ENCODE data around the gene MSI2. TPM values are rescaled to one million over a fixed set of nuclear protein-coding genes. Genes with fewer than 3 reads are reported as not detected.
A peak's percentile ranks its signal among the peaks of the same experiment; 100 is the strongest.

MSI2 gene
- total RNA-seq, 2 experiments from 2014 or later, result 87.6 to 96.0 TPM

DNA sequence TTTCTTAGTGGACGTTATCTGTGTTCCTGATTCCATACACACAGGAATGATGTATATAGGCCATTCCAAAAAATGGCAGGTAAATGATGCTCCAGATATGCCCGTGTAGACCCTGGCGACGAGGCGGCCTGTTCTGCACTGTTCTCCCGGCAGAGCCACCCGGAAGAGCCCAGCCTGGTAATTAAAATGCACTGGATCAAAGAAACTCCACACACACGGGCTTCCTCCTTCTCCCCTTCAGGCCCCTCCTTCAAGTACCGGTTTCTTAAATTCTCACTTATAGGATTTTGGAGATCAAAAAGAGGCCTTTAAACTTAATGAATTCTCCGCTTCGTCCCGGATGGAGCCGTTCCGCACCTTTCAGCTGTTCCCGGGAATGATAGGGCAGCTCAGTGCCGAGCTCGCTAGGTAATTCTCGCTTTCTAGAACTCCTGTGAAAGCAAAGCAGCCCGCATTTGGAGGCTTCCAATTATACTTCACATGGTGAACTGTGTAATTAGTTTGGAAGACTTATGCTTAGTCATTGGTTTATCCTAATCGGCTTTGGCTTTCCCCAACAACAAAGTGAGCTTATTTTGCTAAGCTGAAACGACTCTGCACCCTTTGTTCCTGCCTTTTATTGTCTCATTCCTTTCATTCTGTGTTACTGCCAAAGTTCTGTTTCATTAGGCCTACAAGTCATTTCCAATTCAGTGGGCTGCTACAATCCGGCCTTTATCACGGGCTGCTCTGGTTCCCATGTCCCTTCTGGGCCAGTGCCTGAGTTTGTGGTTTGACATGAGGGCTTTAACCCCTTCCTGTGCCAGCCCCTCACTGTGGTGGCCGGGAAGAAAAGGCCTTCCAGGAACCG is 150.0 kb downstream of the MSI2 start:
- POLR2A ChIA-PET, result no interaction called here
- no peaks in the 10 kb centered on the region for H3K9me3 Mint-ChIP-seq
- peaks cover 41% of the 10 kb centered on the region for H3K4me1 Mint-ChIP-seq
- H3K36me3 Mint-ChIP-seq (ENCODE audit: low read depth), result peaks cover 15% of the 10 kb centered on the region
- DNase-seq, result no peak
- H3K4me3 Mint-ChIP-seq, result no peak overlapping the region
- CTCF ChIA-PET, result interaction anchor here (0.6 to 1.0 kb wide), 2 partner anchors 89 to 653 kb away, joined by 3 read pairs; no protein-coding TSS in a partner anchor
- peak overlapping the region; percentile 34 for H3K27ac Mint-ChIP-seq
- no peaks in the 10 kb centered on the region for H3K27me3 Mint-ChIP-seq

DNA sequence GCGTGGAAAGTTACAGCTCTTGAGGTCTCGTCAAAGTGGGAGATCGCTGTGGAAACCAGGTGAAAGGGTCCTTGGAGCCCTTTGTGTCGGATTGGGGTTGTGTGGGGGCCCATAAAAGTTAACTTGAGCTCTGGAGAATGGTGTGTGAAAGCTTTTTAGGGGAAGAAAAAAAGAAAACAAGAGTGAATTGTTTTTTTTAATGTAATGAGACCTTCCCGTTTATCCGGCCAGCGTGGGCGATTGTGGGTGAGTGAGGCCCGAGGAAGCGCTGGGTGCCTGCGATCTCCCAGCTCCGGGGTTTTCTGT is 150.6 kb downstream of the MSI2 start:
- Mint-ChIP-seq H3K4me1 (peaks cover 41% of the 10 kb centered on the region), H3K36me3 (ENCODE audit: low read depth) (peaks cover 15% of the 10 kb centered on the region), H3K4me3 (no peak overlapping the region), H3K27ac (peak overlapping the region; percentile 34), H3K27me3 (no peaks in the 10 kb centered on the region), H3K9me3 (no peaks in the 10 kb centered on the region)
- CTCF ChIA-PET, result interaction anchor here (0.6 to 1.0 kb wide), 2 partner anchors 88 to 652 kb away, joined by 3 read pairs; no protein-coding TSS in a partner anchor
- no peak for DNase-seq
- POLR2A ChIA-PET, result interaction anchor here (0.6 to 0.7 kb wide), 2 partner anchors 12 to 40 kb away, joined by 4 to 5 read pairs; no protein-coding TSS in a partner anchor

DNA sequence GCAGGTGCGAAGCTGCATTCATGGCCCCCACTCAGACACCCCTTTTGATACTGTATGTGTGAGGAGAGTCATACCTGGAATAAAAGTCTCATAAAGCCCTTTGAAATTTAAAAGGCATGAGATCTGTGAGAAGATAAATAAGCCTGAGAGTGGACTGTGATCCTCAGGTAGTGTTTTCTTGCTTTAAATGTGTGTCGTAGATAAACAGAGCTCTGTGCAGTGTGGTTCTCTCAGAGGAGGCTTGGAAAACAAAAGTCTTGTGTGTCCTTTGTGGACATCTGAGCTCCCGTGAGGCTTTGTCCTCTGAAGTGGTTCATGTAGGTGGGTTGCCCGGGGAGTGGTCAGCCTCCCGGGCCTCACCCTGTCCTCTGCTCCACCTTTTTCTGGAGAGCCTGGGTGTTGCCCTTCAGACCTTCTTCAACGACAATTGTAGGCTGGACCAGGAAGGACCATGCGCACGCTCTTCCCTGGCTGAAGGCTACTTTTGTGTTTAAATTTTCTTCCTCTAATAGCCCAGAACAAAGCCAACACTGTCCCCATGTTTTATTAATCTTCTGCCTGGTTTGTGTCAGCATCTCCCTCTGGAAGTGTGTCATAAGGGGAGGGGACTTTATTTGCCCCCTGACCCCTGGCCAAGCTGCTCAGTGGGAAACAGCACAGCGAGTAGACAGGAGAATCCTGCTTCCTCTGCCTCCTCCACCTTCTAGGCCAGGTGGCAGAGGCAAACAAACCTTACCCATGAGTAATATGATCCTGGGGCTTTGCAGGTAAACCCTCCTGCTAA is 151.2 kb downstream of the MSI2 start:
- H3K9me3 Mint-ChIP-seq, result no peaks in the 10 kb centered on the region
- DNase-seq, result no peak
- ChIA-PET POLR2A (interaction anchor here (0.6 to 0.7 kb wide), 2 partner anchors 11 to 41 kb away, joined by 4 to 5 read pairs; no protein-coding TSS in a partner anchor), CTCF (interaction anchor here (1.0 to 1.7 kb wide), 3 partner anchors 10 to 164 kb away, joined by 3 to 7 read pairs (median 4); no protein-coding TSS in a partner anchor)
- H3K27ac Mint-ChIP-seq, result peak overlapping the region; percentile 34
- H3K4me3 Mint-ChIP-seq, result no peak overlapping the region
- peaks cover 41% of the 10 kb centered on the region for H3K4me1 Mint-ChIP-seq
- peaks cover 15% of the 10 kb centered on the region for H3K36me3 Mint-ChIP-seq (ENCODE audit: low read depth)
- no peaks in the 10 kb centered on the region for H3K27me3 Mint-ChIP-seq

DNA sequence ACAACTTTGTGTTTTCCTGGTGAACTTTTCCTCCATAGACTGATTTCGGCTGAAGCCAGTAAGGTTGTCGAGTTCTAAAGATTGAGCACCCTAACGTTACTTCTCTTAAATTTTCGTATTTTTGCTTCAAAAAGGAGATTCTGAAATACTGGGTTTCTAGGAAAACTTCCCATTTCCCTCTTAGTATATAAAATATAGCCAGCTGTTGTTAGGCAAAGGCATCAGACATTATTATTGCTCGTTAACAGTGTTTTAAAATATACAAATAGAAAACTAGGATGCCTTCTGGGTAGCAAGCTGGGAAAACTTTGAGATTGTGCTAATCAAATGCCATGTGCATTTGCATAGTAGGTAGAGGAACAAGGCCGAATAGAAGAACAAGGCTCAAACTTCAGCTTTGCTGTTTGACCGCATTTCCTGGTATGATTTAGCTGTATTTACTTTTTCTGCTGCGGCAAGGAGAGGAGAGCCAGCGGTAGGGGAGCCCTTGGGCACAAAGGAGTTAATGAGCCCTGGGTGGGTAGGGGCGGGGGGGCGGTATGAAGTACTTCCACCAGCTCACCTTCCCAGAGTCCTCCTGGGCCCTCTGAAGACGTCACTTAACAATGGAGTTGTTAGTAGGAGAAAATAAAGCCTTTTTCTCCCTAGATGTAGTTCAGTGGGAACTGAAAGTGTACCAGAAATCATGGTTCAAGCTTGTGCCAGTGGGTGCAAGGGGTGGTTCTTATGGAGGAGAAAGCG is 151.9 kb downstream of the MSI2 start:
- peak overlapping the region; percentile 53 for H3K4me3 Mint-ChIP-seq
- ChIA-PET POLR2A (no interaction called here), CTCF (interaction anchor here (0.6 to 1.7 kb wide), 6 partner anchors 10 to 264 kb away, joined by 3 to 7 read pairs (median 4); no protein-coding TSS in a partner anchor)
- H3K9me3 Mint-ChIP-seq, result no peaks in the 10 kb centered on the region
- H3K27ac Mint-ChIP-seq, result peak overlapping the region; percentile 73
- H3K36me3 Mint-ChIP-seq (ENCODE audit: low read depth), result peaks cover 15% of the 10 kb centered on the region
- H3K4me1 Mint-ChIP-seq, result peaks cover 39% of the 10 kb centered on the region
- H3K27me3 Mint-ChIP-seq, result no peaks in the 10 kb centered on the region
- DNase-seq, result peak; percentile 51

DNA sequence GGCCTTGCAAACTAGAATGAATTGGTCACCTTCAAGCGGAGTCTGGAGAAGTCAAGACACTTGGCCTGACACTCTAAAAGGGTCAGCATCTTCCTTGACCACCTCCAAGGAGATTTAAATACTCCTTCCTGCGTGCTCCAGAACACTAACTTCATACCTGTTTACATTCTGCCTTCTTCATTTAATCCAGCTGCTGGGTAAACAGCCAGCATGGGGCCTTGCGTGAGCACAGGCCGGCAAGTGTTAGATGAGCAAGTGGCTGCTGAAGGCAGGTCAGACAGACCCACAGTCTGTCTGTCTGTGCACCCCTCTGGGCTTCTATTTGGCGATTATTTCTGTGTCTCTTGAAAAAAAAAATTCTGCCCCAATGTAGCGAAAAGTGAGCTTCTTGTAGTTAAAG is 153.8 kb downstream of the MSI2 start:
- DNase-seq, result no peak
- H3K9me3 Mint-ChIP-seq, result no peaks in the 10 kb centered on the region
- H3K4me3 Mint-ChIP-seq, result no peak overlapping the region
- H3K36me3 Mint-ChIP-seq (ENCODE audit: low read depth), result peaks cover 11% of the 10 kb centered on the region
- peaks cover 36% of the 10 kb centered on the region for H3K4me1 Mint-ChIP-seq
- POLR2A ChIA-PET, result no interaction called here
- no peaks in the 10 kb centered on the region for H3K27me3 Mint-ChIP-seq
- CTCF ChIA-PET, result no interaction called here
- H3K27ac Mint-ChIP-seq, result no peak overlapping the region

DNA sequence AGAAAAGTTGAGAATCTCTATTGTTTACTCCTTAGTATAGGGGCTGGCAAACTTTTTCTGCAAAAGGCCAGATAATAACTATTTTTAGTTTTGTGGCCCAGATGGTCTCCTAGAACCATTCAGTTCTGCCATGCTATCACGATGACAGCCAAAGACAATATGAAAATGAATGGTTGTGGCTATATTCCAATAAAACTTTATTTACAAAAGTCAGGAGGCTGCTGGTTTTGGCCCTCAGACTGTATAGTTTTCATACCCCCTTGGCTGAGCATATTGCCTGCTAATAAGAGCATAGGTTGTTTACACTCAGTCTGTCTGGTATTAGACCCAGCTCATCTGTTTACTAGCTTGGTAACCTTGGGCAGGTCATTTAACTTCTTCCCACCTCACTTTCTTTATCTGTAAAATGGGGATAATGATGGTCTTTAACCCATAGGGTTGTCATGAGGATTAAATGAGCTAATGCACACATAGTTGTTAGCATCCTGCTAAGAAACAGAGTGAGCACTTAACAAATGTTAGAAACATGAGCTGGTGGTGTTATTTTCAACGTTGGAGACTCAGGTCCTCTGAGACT is 156.3 kb downstream of the MSI2 start:
- H3K9me3 Mint-ChIP-seq, result no peaks in the 10 kb centered on the region
- no peak overlapping the region for H3K4me3 Mint-ChIP-seq
- ChIA-PET POLR2A (no interaction called here), CTCF (interaction anchor here (1.0 kb wide), 1 partner anchor 13 kb away, joined by 3 read pairs; no protein-coding TSS in a partner anchor)
- no peaks in the 10 kb centered on the region for H3K27me3 Mint-ChIP-seq
- H3K27ac Mint-ChIP-seq, result no peak overlapping the region
- no peak for DNase-seq
- H3K36me3 Mint-ChIP-seq (ENCODE audit: low read depth), result peaks cover 7% of the 10 kb centered on the region
- peaks cover 20% of the 10 kb centered on the region for H3K4me1 Mint-ChIP-seq

DNA sequence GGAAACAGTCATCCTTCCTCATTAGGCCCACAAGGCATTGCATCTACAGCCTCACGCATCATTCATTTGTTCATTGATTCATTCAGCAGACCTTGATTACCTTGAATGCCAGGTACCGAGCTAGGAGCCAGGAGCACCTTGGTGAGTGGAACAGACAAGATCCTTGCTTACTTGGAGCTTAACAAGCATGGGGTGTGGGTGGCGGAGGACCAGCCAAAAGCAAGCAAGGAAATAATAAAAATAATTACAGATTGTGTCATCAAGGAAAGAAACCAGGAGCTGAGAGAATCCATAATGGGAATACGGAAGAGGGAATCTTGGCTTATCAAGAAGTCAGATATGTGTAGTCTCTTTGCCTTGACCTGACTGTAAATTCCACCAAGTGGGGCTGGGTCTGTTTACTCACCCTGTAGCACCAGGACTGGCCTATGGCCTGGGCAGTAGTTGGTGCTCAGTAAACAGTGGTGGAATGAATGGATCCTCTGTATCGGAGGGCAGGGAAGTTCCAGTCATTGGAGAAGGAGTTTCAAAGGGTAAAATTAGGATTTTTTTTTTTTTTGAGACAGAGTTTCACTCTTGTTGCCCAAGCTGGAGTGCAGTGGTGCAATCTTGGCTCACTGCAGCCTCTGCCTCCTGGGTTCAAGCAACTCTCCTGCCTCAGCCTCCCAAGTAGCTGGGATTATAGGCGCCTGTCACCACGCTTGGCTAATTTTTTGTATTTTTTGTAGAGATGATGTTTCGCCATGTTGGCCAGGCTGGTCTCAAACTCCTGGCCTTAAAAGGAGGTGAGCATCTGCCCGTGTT is 157.7 kb downstream of the MSI2 start:
- Mint-ChIP-seq H3K9me3 (no peaks in the 10 kb centered on the region), H3K4me3 (no peak overlapping the region), H3K4me1 (peaks cover 5% of the 10 kb centered on the region), H3K27ac (no peak overlapping the region), H3K27me3 (no peaks in the 10 kb centered on the region), H3K36me3 (ENCODE audit: low read depth) (peaks cover 4% of the 10 kb centered on the region)
- ChIA-PET POLR2A (no interaction called here), CTCF (interaction anchor here (1.5 kb wide), 1 partner anchor 171 kb away, joined by 4 read pairs; no protein-coding TSS in a partner anchor)
- DNase-seq, result no peak

DNA sequence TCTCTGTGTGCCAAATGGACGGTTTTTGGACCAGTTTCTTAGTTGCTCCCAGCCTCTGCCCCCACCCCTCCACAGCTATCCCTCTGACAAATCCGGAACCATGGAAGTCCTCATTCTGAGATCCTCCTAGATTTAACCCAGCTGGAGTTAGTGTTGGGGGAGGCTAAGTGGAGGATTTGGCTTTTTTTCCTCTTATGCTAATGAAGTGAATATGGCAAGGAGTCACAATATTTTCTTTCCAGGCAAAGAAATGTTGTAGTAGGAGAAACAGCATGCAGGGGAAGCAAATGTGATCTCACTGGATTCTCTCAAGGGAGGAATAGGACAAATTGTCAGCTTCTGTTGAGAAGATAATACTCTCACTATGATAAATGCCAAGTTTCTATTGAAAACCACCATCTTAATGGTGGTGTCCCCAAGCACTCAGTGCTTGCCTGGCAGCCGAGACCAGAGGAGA is 159.5 kb downstream of the MSI2 start:
- no peak overlapping the region for H3K4me3 Mint-ChIP-seq
- H3K9me3 Mint-ChIP-seq, result no peaks in the 10 kb centered on the region
- ChIA-PET POLR2A (no interaction called here), CTCF (interaction anchor here (1.2 kb wide), 1 partner anchor 417 kb away, joined by 3 read pairs; no protein-coding TSS in a partner anchor)
- H3K27me3 Mint-ChIP-seq, result no peaks in the 10 kb centered on the region
- no peaks in the 10 kb centered on the region for H3K4me1 Mint-ChIP-seq
- no peak overlapping the region for H3K27ac Mint-ChIP-seq
- peaks cover 2% of the 10 kb centered on the region for H3K36me3 Mint-ChIP-seq (ENCODE audit: low read depth)
- no peak for DNase-seq

DNA sequence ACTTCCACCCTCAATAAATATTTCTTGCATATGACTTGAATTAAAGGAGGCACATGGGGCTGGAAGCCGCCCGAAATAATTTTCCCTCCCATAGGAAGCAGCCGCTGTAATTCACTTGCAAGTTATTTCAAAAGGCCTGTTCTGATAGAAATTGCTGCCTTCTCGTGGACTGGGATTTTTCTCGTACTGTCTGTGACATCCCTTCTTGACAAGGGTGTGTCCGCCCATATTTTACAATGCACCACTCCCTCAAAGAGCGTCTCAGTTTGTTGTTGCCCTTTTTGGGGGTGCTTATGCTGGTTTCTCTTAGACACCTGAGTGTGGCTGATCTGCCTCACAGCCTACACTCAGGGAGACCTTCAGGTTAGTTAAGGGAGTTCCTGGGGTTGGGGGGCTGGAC is 160.0 kb downstream of the MSI2 start:
- POLR2A ChIA-PET, result no interaction called here
- CTCF ChIA-PET, result interaction anchor here (0.6 to 1.2 kb wide), 4 partner anchors 20 to 417 kb away, joined by 3 read pairs; no protein-coding TSS in a partner anchor
- DNase-seq, result no peak
- peaks cover 2% of the 10 kb centered on the region for H3K36me3 Mint-ChIP-seq (ENCODE audit: low read depth)
- H3K27ac Mint-ChIP-seq, result no peak overlapping the region
- H3K4me1 Mint-ChIP-seq, result no peaks in the 10 kb centered on the region
- H3K9me3 Mint-ChIP-seq, result no peaks in the 10 kb centered on the region
- no peaks in the 10 kb centered on the region for H3K27me3 Mint-ChIP-seq
- no peak overlapping the region for H3K4me3 Mint-ChIP-seq

DNA sequence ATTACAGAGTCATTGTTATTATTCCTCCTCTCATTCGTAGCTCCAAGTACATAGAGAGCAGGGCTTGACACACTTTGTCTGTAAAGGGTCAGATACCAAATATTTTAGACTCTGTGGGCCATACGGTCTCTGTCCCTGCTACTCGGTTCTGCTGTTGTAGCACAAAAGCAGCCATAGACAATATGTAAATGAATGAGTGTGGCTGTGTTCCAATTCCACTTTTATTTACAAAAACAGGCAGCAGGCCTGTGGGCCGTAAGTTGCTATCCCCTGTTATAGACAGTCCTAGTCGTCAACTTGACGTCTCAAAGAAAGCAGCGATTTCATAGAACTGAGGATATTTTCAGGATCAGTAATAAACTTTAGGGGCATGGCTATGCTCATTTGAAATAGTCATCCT is 161.6 kb downstream of the MSI2 start:
- CTCF ChIA-PET, result no interaction called here

DNA sequence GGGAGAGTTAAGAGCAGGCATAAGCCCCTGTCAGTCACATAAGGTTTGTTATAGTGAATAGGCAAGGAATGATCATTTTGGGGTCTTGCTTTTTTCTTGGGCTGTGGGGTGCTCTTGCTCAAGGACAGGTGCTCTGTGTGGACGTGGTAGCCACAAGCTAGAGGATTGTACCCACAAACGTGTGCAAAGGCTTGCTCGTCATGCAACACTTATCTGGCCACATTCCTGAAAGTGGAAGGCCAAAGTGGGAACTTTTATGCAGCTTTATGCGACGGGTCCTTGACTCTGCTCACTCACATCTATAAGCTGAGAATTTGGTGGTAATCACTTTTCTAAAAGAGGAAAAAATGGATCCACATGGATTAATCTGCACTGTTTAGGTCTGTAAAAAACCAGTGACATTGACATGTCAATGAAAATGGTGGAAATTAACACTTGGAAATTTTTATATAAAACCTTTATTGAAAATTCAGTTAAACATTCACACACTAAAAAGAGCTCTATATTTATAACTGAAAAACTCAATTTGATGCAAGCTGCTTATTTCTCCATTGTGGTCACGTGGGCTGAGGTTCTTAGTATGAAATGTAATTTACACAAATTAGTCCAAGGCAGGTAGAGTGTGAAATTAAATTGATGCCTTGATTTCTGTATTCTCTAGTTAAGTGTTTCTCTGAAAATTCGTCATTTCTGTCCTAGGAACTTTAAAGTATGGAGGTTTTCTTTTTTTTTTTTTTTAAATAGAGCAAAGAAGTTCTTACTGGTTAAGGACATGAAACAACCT is 162.3 kb downstream of the MSI2 start:
- no peaks in the 10 kb centered on the region for H3K27me3 Mint-ChIP-seq
- no peak overlapping the region for H3K4me3 Mint-ChIP-seq
- H3K9me3 Mint-ChIP-seq, result no peaks in the 10 kb centered on the region
- DNase-seq, result no peak
- POLR2A ChIA-PET, result interaction anchor here (0.6 kb wide), 1 partner anchor 11 kb away, joined by 4 read pairs; no protein-coding TSS in a partner anchor
- peaks cover 2% of the 10 kb centered on the region for H3K36me3 Mint-ChIP-seq (ENCODE audit: low read depth)
- CTCF ChIA-PET, result interaction anchor here (0.8 to 1.3 kb wide), 4 partner anchors 11 to 23 kb away, joined by 3 read pairs; no protein-coding TSS in a partner anchor
- H3K4me1 Mint-ChIP-seq, result peaks cover 2% of the 10 kb centered on the region
- H3K27ac Mint-ChIP-seq, result no peak overlapping the region

More for the DNA sequence above, 161.6 kb downstream of the MSI2 start:
- no peak for DNase-seq
- Mint-ChIP-seq H3K36me3 (ENCODE audit: low read depth) (peaks cover 2% of the 10 kb centered on the region), H3K9me3 (no peaks in the 10 kb centered on the region), H3K27me3 (no peaks in the 10 kb centered on the region), H3K4me1 (no peaks in the 10 kb centered on the region), H3K27ac (no peak overlapping the region), H3K4me3 (no peak overlapping the region)
- POLR2A ChIA-PET, result no interaction called here
